CD4-positive, CD25-positive, alpha-beta regulatory T cell (primary cell): ENCODE data around the gene NCKAP5. TPM values are rescaled to one million over a fixed set of nuclear protein-coding genes. Genes with fewer than 3 reads are reported as not detected.

Experiments used
- ATAC-seq, 2 donors: fragments of 150-1000 bp; cut with Tn5 transposase; one replicate each; pipeline ENCODE4 v1.10.0; 2021; ENCODE audit warnings: low read depth in 2 of 2, moderate number of reproducible peaks in 2 of 2, moderate library complexity in 1 of 2
- DNase-seq, 3 donors: peaks; one replicate each; pipeline versions ENCODE4 v3.0.0 to v3.0.0-alpha.2; 2012 to 2022; ENCODE audit warnings: mixed read lengths in 1 of 3
- H3K27ac ChIP-seq: one replicate; pipeline ENCODE4 v1.7.0; 2013; ENCODE audit warnings: mild to moderate bottlenecking, low read length; ENCODE audit not compliant: insufficient read depth, poor library complexity, severe bottlenecking
- H3K27me3 ChIP-seq: one replicate; pipeline ENCODE4 v1.7.0; 2013; ENCODE audit warnings: low read length; ENCODE audit not compliant: control insufficient read depth, insufficient read depth
- H3K36me3 ChIP-seq: one replicate; pipeline ENCODE4 v1.7.0; 2013; ENCODE audit warnings: mild to moderate bottlenecking, low read length, moderate library complexity; ENCODE audit not compliant: control insufficient read depth, insufficient read depth
- H3K4me1 ChIP-seq: 2 replicates; pipeline ENCODE4 v1.7.0; 2013; ENCODE audit warnings: mild to moderate bottlenecking, low read length; ENCODE audit not compliant: insufficient read depth, control insufficient read depth, poor library complexity, severe bottlenecking
- H3K4me3 ChIP-seq: one replicate; pipeline ENCODE4 v1.7.0; 2013; ENCODE audit warnings: low read depth, mild to moderate bottlenecking, low read length, moderate library complexity
- H3K9me3 ChIP-seq, 2 experiments: 1 replicate in 1 of 2; 2 replicates in 1 of 2; pipeline ENCODE4 v1.7.0; 2013; ENCODE audit warnings: low read length in 2 of 2, mild to moderate bottlenecking in 1 of 2, moderate library complexity in 1 of 2; ENCODE audit not compliant: control insufficient read depth in 2 of 2
- H3K27ac Mint-ChIP-seq, 3 donors: one replicate each; pipeline ENCODE4 v1.8.0; 2020 to 2022; ENCODE audit warnings: mild to moderate bottlenecking in 3 of 3, mixed read lengths in 3 of 3, moderate library complexity in 2 of 3
- H3K27me3 Mint-ChIP-seq: one replicate; pipeline ENCODE4 v1.8.0; 2022; ENCODE audit warnings: mild to moderate bottlenecking, mixed read lengths
- H3K36me3 Mint-ChIP-seq: one replicate; pipeline ENCODE4 v1.8.0; 2020; ENCODE audit warnings: mixed read lengths
- H3K4me1 Mint-ChIP-seq, 4 donors: one replicate each; pipeline ENCODE4 v1.8.0; 2020 to 2022; ENCODE audit warnings: mixed read lengths in 4 of 4, mild to moderate bottlenecking in 1 of 4
- H3K4me3 Mint-ChIP-seq, 4 donors: one replicate each; pipeline ENCODE4 v1.8.0; 2020 to 2022; ENCODE audit warnings: mild to moderate bottlenecking in 4 of 4, mixed read lengths in 4 of 4, moderate library complexity in 3 of 4
- H3K9me3 Mint-ChIP-seq, 7 donors: one replicate each; pipeline ENCODE4 v1.8.0; 2020 to 2022; ENCODE audit warnings: mixed read lengths in 7 of 7, mild to moderate bottlenecking in 3 of 7, moderate library complexity in 2 of 7
- polyA plus RNA-seq, 4 donors: library from polyadenylated mRNA; unstranded; fragments of 300-500 nt; fragmentation: Illumina TruSeq; gene quantifications; one replicate each; pipeline ENCODE4 v1.2.3, GENCODE V29; 2021
- total RNA-seq: library from RNA; stranded (reverse); gene quantifications from one replicate; pipeline ENCODE4 v1.2.3, GENCODE V29; 2022

Gene NCKAP5
- total and polyA plus RNA-seq, 5 donors from 2014 or later, result not detected

DNA sequence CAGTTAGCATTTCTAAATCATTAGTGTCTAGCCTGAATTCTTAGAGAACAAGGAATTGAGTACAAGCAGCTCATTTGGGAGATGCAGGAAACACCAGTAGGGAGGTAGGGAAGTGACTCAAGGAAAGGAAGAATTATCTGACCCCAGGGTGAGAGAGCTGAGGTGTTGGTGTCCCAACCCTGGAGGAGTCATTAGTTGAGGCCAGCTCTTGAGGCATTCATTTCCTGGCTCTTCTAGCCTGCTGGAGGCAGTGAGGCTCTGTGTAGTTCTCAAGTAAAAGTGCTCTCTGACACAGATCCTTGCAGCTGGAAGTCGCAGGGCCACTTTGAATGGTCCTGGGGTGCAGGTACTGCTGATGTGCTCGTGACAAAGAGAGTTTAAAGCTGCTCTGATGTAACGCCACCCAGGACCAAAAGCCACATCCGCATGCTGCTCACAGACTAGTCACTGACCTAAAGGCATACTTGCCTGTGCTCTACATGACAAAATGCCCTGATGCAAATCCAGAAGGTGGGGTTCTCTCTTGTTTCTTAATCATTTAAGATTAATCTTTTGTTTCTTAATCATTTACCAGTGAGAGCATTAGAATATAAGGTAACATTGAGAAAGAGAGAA is 598.8 kb downstream of the NCKAP5 start:
- Mint-ChIP-seq H3K27ac (no peak overlapping the region), H3K9me3 (peaks cover 0 to 12% (median 6%) of the 10 kb centered on the region in 7 donors), H3K4me3 (no peak overlapping the region), H3K4me1 (no peaks in the 10 kb centered on the region), H3K36me3 (no peaks in the 10 kb centered on the region), H3K27me3 (no peaks in the 10 kb centered on the region)
- Histone ChIP-seq H3K4me3 (no peak overlapping the region), H3K36me3 (no peaks in the 10 kb centered on the region), H3K9me3 (no peaks in the 10 kb centered on the region), H3K4me1 (no peaks in the 10 kb centered on the region), H3K27me3 (no peaks in the 10 kb centered on the region), H3K27ac (no peak overlapping the region)
- ATAC-seq (no peak), DNase-seq (no peak)

DNA sequence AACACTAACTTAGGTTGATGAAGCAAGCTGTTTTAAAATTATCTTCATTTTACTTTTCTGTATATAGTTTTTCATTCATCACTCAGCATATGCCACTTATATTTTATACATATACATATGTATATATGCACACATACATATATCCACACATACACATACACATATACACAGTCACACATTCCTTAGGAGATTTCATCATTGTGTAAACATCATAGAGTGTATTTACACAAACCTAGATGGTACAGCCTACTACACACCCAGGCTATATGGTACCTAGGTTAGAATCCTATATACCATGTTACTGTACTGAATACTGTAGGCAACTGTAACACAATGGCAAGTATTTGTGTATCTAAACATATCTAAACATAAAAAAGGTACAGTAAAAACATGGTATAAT is 602.8 kb downstream of the NCKAP5 start:
- Mint-ChIP-seq H3K4me3 (no peak overlapping the region), H3K36me3 (no peaks in the 10 kb centered on the region), H3K4me1 (no peaks in the 10 kb centered on the region), H3K9me3 (peaks cover 1 to 12% (median 2%) of the 10 kb centered on the region in 7 donors), H3K27ac (no peak overlapping the region), H3K27me3 (no peaks in the 10 kb centered on the region)
- ATAC-seq (no peak), DNase-seq (no peak)
- Histone ChIP-seq H3K27ac (no peak overlapping the region), H3K27me3 (no peaks in the 10 kb centered on the region), H3K36me3 (no peaks in the 10 kb centered on the region), H3K4me1 (no peaks in the 10 kb centered on the region), H3K4me3 (no peak overlapping the region), H3K9me3 (no peaks in the 10 kb centered on the region)

DNA sequence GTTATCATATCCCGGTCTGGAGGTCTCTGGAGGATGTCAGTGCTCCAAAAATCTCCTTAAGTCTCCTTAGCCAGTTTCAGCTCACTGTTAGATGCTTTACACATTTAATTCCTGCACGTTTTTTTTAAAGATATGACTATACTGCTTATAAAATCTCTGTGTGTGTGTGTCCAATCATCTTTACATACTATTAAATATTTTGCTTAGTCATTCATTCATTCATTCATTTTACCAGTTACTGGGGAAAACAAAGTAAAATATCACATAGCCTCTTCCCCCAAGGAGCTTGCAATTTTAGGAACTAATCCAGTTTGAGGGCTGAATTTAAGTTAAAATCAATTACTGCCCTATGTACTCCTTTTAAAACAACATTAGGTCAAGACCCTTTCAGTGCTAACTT is 605.1 kb downstream of the NCKAP5 start:
- H3K27ac Mint-ChIP-seq, result no peak overlapping the region
- Histone ChIP-seq H3K27me3 (no peaks in the 10 kb centered on the region), H3K27ac (no peak overlapping the region), H3K9me3 (no peaks in the 10 kb centered on the region), H3K4me3 (no peak overlapping the region), H3K4me1 (no peaks in the 10 kb centered on the region), H3K36me3 (no peaks in the 10 kb centered on the region)
- no peak overlapping the region for H3K4me3 Mint-ChIP-seq
- peaks cover 0 to 11% (median 1%) of the 10 kb centered on the region in 7 donors for H3K9me3 Mint-ChIP-seq
- no peaks in the 10 kb centered on the region for H3K27me3 Mint-ChIP-seq
- no peaks in the 10 kb centered on the region for H3K36me3 Mint-ChIP-seq
- DNase-seq (no peak), ATAC-seq (no peak)
- H3K4me1 Mint-ChIP-seq, result no peaks in the 10 kb centered on the region

DNA sequence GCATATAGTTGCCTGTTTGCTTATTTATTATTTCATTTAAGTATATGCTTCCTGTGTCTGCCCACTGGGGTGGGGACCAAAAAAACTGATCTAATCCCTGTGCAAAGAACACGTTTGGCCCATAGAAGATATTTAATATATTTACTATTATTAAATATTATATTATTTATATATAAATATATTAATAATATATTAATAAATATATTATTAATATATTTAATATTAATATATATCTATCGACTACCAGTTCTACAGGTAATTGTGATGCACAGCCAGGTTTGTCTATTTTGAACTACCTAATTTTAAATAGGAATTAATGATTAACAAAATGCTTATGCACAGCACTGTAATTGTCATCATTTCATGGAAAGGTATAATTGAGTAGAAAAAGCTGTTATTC is 609.4 kb downstream of the NCKAP5 start:
- Histone ChIP-seq H3K4me1 (no peaks in the 10 kb centered on the region), H3K27me3 (no peaks in the 10 kb centered on the region), H3K36me3 (no peaks in the 10 kb centered on the region), H3K9me3 (no peaks in the 10 kb centered on the region), H3K4me3 (no peak overlapping the region), H3K27ac (no peak overlapping the region)
- H3K4me1 Mint-ChIP-seq, result no peaks in the 10 kb centered on the region
- H3K27me3 Mint-ChIP-seq, result no peaks in the 10 kb centered on the region
- ATAC-seq (no peak), DNase-seq (no peak)
- H3K27ac Mint-ChIP-seq, result no peak overlapping the region
- no peaks in the 10 kb centered on the region for H3K36me3 Mint-ChIP-seq
- H3K4me3 Mint-ChIP-seq, result no peak overlapping the region
- H3K9me3 Mint-ChIP-seq, result peaks cover 0 to 15% (median 4%) of the 10 kb centered on the region in 7 donors

DNA sequence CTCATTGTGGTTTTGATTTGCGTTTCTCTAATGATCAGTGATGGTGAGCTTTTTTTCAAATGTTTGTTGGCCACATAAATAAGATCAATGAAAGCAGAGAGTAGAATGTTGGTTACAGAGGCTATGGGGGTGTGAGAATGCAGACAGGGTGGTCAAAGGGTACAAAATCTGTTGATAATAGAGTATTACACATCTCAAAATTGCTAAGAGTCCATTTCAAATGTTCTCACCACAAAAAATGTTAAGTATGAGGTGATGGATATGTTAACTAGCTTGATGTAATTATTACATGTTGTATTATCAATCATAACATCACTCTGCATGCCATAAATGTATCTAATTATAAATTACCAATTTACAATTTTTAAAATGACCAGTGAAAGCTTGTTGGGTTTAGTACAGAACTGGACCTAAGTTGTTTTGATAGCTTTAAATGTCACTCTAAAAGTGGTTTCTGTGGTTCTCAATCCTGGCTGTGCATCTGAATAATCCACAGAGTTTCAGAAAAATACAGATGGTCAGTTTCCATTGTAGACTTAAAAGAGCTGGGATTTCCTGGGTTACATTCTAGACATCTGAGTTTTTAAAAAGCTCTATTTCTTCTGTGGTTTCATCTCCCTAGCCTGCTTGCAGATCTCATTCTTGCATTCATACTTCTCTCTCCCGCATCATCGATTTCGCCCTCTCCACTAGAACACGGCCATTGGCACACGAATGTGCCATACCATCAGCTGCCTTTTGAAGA is 612.2 kb downstream of the NCKAP5 start:
- no peaks in the 10 kb centered on the region for H3K9me3 ChIP-seq
- Mint-ChIP-seq H3K36me3 (no peaks in the 10 kb centered on the region), H3K9me3 (peaks cover 0 to 9% (median 3%) of the 10 kb centered on the region in 7 donors), H3K4me3 (no peak overlapping the region), H3K27me3 (no peaks in the 10 kb centered on the region), H3K4me1 (no peaks in the 10 kb centered on the region), H3K27ac (no peak overlapping the region)
- no peak for ATAC-seq
- H3K27me3 ChIP-seq, result no peaks in the 10 kb centered on the region
- no peak overlapping the region for H3K27ac ChIP-seq
- H3K4me3 ChIP-seq, result no peak overlapping the region
- no peaks in the 10 kb centered on the region for H3K4me1 ChIP-seq
- DNase-seq, result no peak
- H3K36me3 ChIP-seq, result no peaks in the 10 kb centered on the region

DNA sequence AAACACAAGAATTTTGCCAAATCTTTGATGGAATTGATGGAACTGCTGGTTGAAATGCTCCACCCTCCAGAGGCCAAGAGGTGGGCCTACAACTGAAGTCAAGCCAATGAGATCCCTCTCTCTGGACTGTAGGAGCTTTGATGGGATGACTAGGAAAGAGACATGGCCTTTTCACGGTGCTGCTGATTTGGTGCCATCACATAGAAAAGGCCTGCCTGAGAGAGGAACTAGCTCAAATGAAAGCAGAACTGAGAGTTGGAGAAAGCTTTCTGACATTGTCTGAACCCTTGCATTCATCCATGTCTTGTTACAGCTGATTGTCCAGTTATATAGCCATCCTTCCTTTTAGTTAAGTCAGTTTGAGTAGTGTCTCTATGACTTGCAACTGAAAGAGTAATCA is 614.5 kb downstream of the NCKAP5 start:
- H3K9me3 Mint-ChIP-seq, result peaks cover 2 to 9% (median 4%) of the 10 kb centered on the region in 7 donors
- ATAC-seq, result no peak

DNA sequence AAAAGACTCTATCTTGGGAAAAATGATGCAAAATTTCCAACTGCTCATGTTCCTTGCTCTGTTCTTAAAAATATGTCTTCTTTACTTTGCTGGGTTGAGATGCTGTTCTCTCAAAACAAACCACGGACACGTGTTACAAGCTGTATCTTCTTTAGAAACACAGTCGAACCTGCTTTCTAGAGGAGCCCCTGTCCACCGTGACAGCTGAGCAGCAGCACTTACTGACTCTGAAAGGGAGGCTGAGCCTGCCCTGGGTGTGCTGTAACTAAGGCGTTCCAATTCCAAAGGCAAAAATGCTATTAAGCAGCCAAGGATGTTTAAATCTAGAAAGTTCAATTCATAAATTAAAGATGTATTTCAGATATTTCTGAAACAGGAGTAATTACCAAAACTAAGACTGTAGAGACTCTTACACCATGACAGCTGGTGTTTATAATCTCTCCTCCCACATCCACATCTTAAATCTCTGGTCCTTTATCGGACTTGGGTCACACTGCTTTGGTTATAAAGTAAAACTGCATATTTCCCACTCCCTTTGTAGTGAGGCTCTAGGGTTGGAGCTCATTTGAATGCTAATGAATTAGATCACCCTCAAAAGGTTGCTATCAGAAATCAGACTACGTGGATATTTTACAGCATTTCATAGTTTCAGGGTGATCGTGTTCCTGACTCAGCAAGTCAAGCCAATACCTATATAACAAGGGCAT is 617.1 kb downstream of the NCKAP5 start:
- H3K27me3 Mint-ChIP-seq, result no peaks in the 10 kb centered on the region
- no peaks in the 10 kb centered on the region for H3K36me3 Mint-ChIP-seq
- no peaks in the 10 kb centered on the region for H3K4me1 ChIP-seq
- no peak overlapping the region for H3K27ac Mint-ChIP-seq
- no peak for ATAC-seq
- no peak overlapping the region for H3K4me3 ChIP-seq
- H3K4me1 Mint-ChIP-seq, result no peaks in the 10 kb centered on the region
- H3K9me3 Mint-ChIP-seq, result peaks cover 0 to 6% (median 2%) of the 10 kb centered on the region in 7 donors
- no peak overlapping the region for H3K27ac ChIP-seq
- peaks cover 0 to 7% of the 10 kb centered on the region in 2 experiments for H3K9me3 ChIP-seq
- no peak overlapping the region for H3K4me3 Mint-ChIP-seq
- H3K36me3 ChIP-seq, result no peaks in the 10 kb centered on the region
- no peak for DNase-seq
- no peaks in the 10 kb centered on the region for H3K27me3 ChIP-seq

More for the DNA sequence above, 614.5 kb downstream of the NCKAP5 start:
- Histone ChIP-seq H3K4me3 (no peak overlapping the region), H3K9me3 (no peaks in the 10 kb centered on the region), H3K36me3 (no peaks in the 10 kb centered on the region), H3K4me1 (no peaks in the 10 kb centered on the region), H3K27me3 (no peaks in the 10 kb centered on the region), H3K27ac (no peak overlapping the region)
- H3K36me3 Mint-ChIP-seq, result no peaks in the 10 kb centered on the region
- no peak overlapping the region for H3K27ac Mint-ChIP-seq
- no peaks in the 10 kb centered on the region for H3K4me1 Mint-ChIP-seq
- H3K27me3 Mint-ChIP-seq, result no peaks in the 10 kb centered on the region
- DNase-seq, result no peak
- H3K4me3 Mint-ChIP-seq, result no peak overlapping the region
